ENCODE measurements around the gene HSD17B8. TPM values are rescaled to one million over a fixed set of nuclear protein-coding genes. Genes with fewer than 3 reads are reported as not detected.
A peak's percentile ranks its signal among the peaks of the same experiment; 100 is the strongest.

HSD17B8 gene
- total and polyA plus RNA-seq, 2 donors (not counting 1 experiment from before 2014, with no cell fraction given): 10.8 to 25.5 TPM

- H3K4me1 ChIP-seq (ENCODE audit: control insufficient read depth in 2 of 2, insufficient read depth in 2 of 2, low read length in 2 of 2): peaks cover 23 to 42% of the 10 kb centered on the region in 2 donors
- peaks cover 61% of the 10 kb centered on the region for H3K4me1 Mint-ChIP-seq
- ATAC-seq (ENCODE audit: low read depth): no peak
- intact Hi-C loops (cut with micrococcal nuclease): no loop called here
- no peaks in the 10 kb centered on the region for H3K9me3 ChIP-seq (ENCODE audit: control extremely low read depth in 1 of 3, control insufficient read depth in 2 of 3, insufficient read depth in 1 of 3, low read length in 2 of 3)
- no peak overlapping the region for H3K27ac ChIP-seq (ENCODE audit: low read length in 2 of 2)
- no peak for TF ChIP-seq EZH2 (IDR thresholded peaks at IDR 0.05; ENCODE audit: borderline replicate concordance, insufficient read depth, low read depth, low read length, poor library complexity, severe bottlenecking)
- TF ChIP-seq CTCF (IDR thresholded peaks at IDR 0.05): no peak
- no peak overlapping the region for H2AFZ ChIP-seq (ENCODE audit: insufficient read depth, low read depth, low read length, poor library complexity, severe bottlenecking)
- peaks cover 51% of the 10 kb centered on the region for H3K79me2 ChIP-seq (ENCODE audit: control insufficient read depth, insufficient read depth, low read length)
- H3K36me3 ChIP-seq (replicated peaks in 1 of 2; ENCODE audit: control extremely low read depth in 1 of 2, control insufficient read depth in 1 of 2, extremely low read depth in 1 of 2, insufficient read depth in 2 of 2, low read length in 1 of 2): peaks cover 0 to 51% of the 10 kb centered on the region in 2 experiments
- 100% methylated on average over 3 of the region's 6 CpGs for WGBS (ENCODE audit: insufficient coverage)
- ChIA-PET POLR2A (interaction anchor here (0.6 to 1.4 kb wide), 6 partner anchors 10 to 165 kb away, joined by 3 to 8 read pairs (median 6); partner anchors contain the start of genes RING1 and ZBTB22), CTCF (interaction anchor here (0.7 to 2.5 kb wide), 15 partner anchors 9 to 206 kb away, joined by 3 to 14 read pairs (median 4); partner anchors contain the start of genes HLA-DOA, RING1, RPS18 and VPS52)
- H3K27me3 ChIP-seq (replicated peaks in 1 of 4; ENCODE audit: control extremely low read depth in 1 of 4, control insufficient read depth in 3 of 4, insufficient read depth in 4 of 4, low read length in 3 of 4): no peaks in the 10 kb centered on the region
- H3K27me3 Mint-ChIP-seq: no peaks in the 10 kb centered on the region
- H3K4me2 ChIP-seq (replicated peaks; ENCODE audit: low read depth, low read length, poor library complexity, severe bottlenecking): peak overlapping the region; percentile 78
- no peaks in the 10 kb centered on the region for H3K9me3 Mint-ChIP-seq (ENCODE audit: insufficient read depth)
- no peak overlapping the region for H3K9ac ChIP-seq (ENCODE audit: low read length)
- no peak overlapping the region for H3K4me3 ChIP-seq (ENCODE audit: control extremely low read depth in 1 of 5, extremely low read depth in 1 of 5, insufficient read depth in 1 of 5, low read depth in 2 of 5, low read length in 4 of 5)
- H3K27ac Mint-ChIP-seq: no peak overlapping the region
- no peak for DNase-seq
- H3K4me3 Mint-ChIP-seq: peak overlapping the region; percentile 81
- peaks cover 25% of the 10 kb centered on the region for H4K20me1 ChIP-seq (ENCODE audit: control insufficient read depth, insufficient read depth, low read length, poor library complexity, severe bottlenecking)
These were observed 6.1 kb upstream of the HSD17B8 start for GRCh38 chr6:33198159-33198852.

Measured in B cell (primary cell).